ENCODE data around the gene KCTD18. TPM values are rescaled to one million over a fixed set of nuclear protein-coding genes. Genes with fewer than 3 reads are reported as not detected.

KCTD18 gene
- total RNA-seq, 2 donors from 2014 or later = 17.0 to 23.5 TPM

DNA sequence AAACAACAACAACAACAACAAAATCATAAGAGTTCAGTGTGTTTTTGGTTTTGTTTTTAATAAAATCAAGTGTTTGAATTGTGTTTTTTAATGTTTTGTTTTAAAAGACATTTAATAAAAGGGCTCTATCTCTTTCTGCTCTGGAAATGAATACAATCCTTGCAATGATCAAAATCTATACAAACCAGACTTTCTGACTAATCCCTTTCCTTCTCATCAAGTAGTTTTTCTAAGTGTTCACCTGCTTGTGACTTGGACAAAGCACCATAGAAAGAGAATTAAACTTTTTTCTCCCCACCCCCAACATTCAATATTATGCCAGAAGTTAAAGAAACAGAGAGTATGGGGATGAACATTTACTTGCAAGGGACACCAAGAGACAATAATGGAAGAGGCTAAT is 61.4 kb downstream of the KCTD18 start:
- ATAC-seq (replicated peaks in 1 of 2) (peak; percentile 63 to 74), DNase-seq (no peak)
- peaks cover 6% of the 10 kb centered on the region for H3K27me3 Mint-ChIP-seq (ENCODE audit: low read depth)
- H3K9me3 Mint-ChIP-seq = no peaks in the 10 kb centered on the region
- peaks cover 34% of the 10 kb centered on the region for H3K4me1 Mint-ChIP-seq (ENCODE audit: low read depth)
- peaks cover 0 to 2% of the 10 kb centered on the region in 2 donors for H3K36me3 Mint-ChIP-seq (ENCODE audit: insufficient read depth in 2 of 2)
- peak overlapping the region; percentile 20 for H3K27ac Mint-ChIP-seq
- H3K4me3 Mint-ChIP-seq = peak overlapping the region; percentile 0 to 39

GRCh38 chr2:200447139-200447855 is 62.6 kb downstream of the KCTD18 start:
- Mint-ChIP-seq H3K27ac (peak overlapping the region; percentile 56), H3K27me3 (ENCODE audit: low read depth) (peaks cover 6% of the 10 kb centered on the region), H3K4me1 (ENCODE audit: low read depth) (peaks cover 37% of the 10 kb centered on the region), H3K36me3 (ENCODE audit: insufficient read depth in 2 of 2) (peaks cover 0 to 2% of the 10 kb centered on the region in 2 donors), H3K9me3 (no peaks in the 10 kb centered on the region), H3K4me3 (peak overlapping the region; percentile 37 to 64)
- DNase-seq (no peak), ATAC-seq (replicated peaks in 1 of 2) (peak; percentile 75 to 84)

- Mint-ChIP-seq H3K4me1 (ENCODE audit: low read depth) (peaks cover 39% of the 10 kb centered on the region), H3K9me3 (no peaks in the 10 kb centered on the region), H3K27ac (peak overlapping the region; percentile 56), H3K27me3 (ENCODE audit: low read depth) (peaks cover 6% of the 10 kb centered on the region), H3K36me3 (ENCODE audit: insufficient read depth in 2 of 2) (peaks cover 0 to 2% of the 10 kb centered on the region in 2 donors), H3K4me3 (peak overlapping the region; percentile 37 to 64)
- DNase-seq (no peak), ATAC-seq (replicated peaks in 1 of 2) (no peak)
Observed at GRCh38 chr2:200446612-200447011, 63.3 kb downstream of the KCTD18 start.

- no peak for ATAC-seq (replicated peaks in 1 of 2)
- Mint-ChIP-seq H3K27ac (no peak overlapping the region), H3K4me3 (no peak overlapping the region)
Observed at GRCh38 chr2:200445284-200445683, 64.6 kb downstream of the KCTD18 start.

GRCh38 chr2:200444530-200444929 is 65.3 kb downstream of the KCTD18 start:
- ATAC-seq (replicated peaks in 1 of 2) = no peak
- Mint-ChIP-seq H3K27ac (no peak overlapping the region), H3K36me3 (ENCODE audit: insufficient read depth in 2 of 2) (peaks cover 0 to 1% of the 10 kb centered on the region in 2 donors)

More at GRCh38 chr2:200445284-200445683, 64.6 kb downstream of the KCTD18 start:
- peaks cover 6% of the 10 kb centered on the region for H3K27me3 Mint-ChIP-seq (ENCODE audit: low read depth)
- peaks cover 39% of the 10 kb centered on the region for H3K4me1 Mint-ChIP-seq (ENCODE audit: low read depth)
- no peak for DNase-seq
- peaks cover 0 to 1% of the 10 kb centered on the region in 2 donors for H3K36me3 Mint-ChIP-seq (ENCODE audit: insufficient read depth in 2 of 2)
- no peaks in the 10 kb centered on the region for H3K9me3 Mint-ChIP-seq

DNA sequence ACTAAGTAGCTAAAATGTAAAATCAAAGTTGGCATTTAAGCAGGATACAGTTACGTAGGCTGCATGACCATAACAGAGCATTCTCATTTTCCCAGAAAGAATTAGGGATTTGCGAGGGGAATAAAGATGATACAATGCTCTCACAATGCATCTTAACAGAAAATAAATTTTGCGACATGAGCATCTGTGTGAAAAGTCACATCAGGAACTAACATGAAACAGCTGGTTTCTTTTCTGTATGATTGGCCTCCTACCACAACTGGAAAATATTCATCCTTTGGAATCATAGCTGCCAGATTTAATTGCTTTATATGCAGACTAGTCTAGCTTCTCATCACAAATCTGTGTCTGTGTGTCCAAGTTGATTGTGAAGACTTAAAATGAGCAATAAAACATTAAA is 66.0 kb downstream of the KCTD18 start:
- Mint-ChIP-seq H3K4me1 (ENCODE audit: low read depth) (peaks cover 35% of the 10 kb centered on the region), H3K4me3 (no peak overlapping the region), H3K27me3 (ENCODE audit: low read depth) (peaks cover 6% of the 10 kb centered on the region), H3K27ac (peak overlapping the region; percentile 52), H3K9me3 (no peaks in the 10 kb centered on the region), H3K36me3 (ENCODE audit: insufficient read depth in 2 of 2) (peaks cover 0 to 1% of the 10 kb centered on the region in 2 donors)
- DNase-seq (no peak), ATAC-seq (replicated peaks in 1 of 2) (no peak)

More at GRCh38 chr2:200444530-200444929, 65.3 kb downstream of the KCTD18 start:
- no peak for DNase-seq
- Mint-ChIP-seq H3K4me3 (no peak overlapping the region), H3K27me3 (ENCODE audit: low read depth) (peaks cover 6% of the 10 kb centered on the region), H3K9me3 (no peaks in the 10 kb centered on the region), H3K4me1 (ENCODE audit: low read depth) (peaks cover 39% of the 10 kb centered on the region)

GRCh38 chr2:200443376-200443775 is 66.5 kb downstream of the KCTD18 start:
- Mint-ChIP-seq H3K4me3 (no peak overlapping the region), H3K9me3 (no peaks in the 10 kb centered on the region), H3K4me1 (ENCODE audit: low read depth) (peaks cover 30% of the 10 kb centered on the region), H3K27ac (peak overlapping the region; percentile 52), H3K27me3 (ENCODE audit: low read depth) (peaks cover 6% of the 10 kb centered on the region), H3K36me3 (ENCODE audit: insufficient read depth in 2 of 2) (peaks cover 1% of the 10 kb centered on the region in 2 donors)
- ATAC-seq (replicated peaks in 1 of 2) (no peak), DNase-seq (no peak)

GRCh38 chr2:200442471-200442870 is 67.4 kb downstream of the KCTD18 start:
- Mint-ChIP-seq H3K27ac (no peak overlapping the region), H3K4me3 (no peak overlapping the region), H3K36me3 (ENCODE audit: insufficient read depth in 2 of 2) (peaks cover 1% of the 10 kb centered on the region in 2 donors), H3K9me3 (no peaks in the 10 kb centered on the region), H3K27me3 (ENCODE audit: low read depth) (peaks cover 6% of the 10 kb centered on the region), H3K4me1 (ENCODE audit: low read depth) (peaks cover 21% of the 10 kb centered on the region)
- DNase-seq (no peak), ATAC-seq (replicated peaks in 1 of 2) (peak; percentile 22 to 59)

DNA sequence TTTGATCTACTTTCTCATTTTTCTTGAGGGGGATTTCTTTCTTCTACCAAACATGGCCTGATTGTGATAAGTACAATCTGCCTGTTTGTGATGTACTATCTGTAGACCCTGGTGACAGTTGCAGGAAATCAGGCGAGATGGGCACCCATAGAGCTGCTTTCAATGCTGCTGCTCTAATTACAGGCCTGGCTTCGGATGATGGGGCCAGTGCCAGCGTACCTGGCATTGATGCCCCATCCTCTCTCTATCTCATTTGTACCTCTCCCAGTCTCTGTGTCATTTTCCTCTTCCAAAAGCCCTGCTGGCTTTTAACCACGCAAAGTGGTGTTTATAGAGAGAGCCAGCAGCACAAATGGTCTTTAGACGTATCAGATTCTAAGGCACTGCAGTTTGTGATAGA is 69.9 kb downstream of the KCTD18 start:
- H3K4me3 Mint-ChIP-seq = no peak overlapping the region
- peaks cover 6% of the 10 kb centered on the region for H3K4me1 Mint-ChIP-seq (ENCODE audit: low read depth)
- no peaks in the 10 kb centered on the region for H3K9me3 Mint-ChIP-seq
- no peak overlapping the region for H3K27ac Mint-ChIP-seq
- DNase-seq (no peak), ATAC-seq (replicated peaks in 1 of 2) (no peak)
- H3K36me3 Mint-ChIP-seq (ENCODE audit: insufficient read depth in 2 of 2) = peaks cover 1 to 3% of the 10 kb centered on the region in 2 donors
- H3K27me3 Mint-ChIP-seq (ENCODE audit: low read depth) = peaks cover 6% of the 10 kb centered on the region

Other genes starting within 250 kb of the KCTD18 start
- gene SPATS2L, start 203.4 kb downstream of the KCTD18 start, total RNA-seq = 10 to 100 TPM; 17.8 to 36.8 TPM
- 10 to 100 TPM; 36.5 to 38.9 TPM for gene SGO2, start 16.1 kb upstream of the KCTD18 start, total RNA-seq
- under 1 TPM; 0.83 to 0.84 TPM for gene AOX1, start 75.9 kb upstream of the KCTD18 start, total RNA-seq